ENCODE measurements around the gene FER.

Gene FER

DNA sequence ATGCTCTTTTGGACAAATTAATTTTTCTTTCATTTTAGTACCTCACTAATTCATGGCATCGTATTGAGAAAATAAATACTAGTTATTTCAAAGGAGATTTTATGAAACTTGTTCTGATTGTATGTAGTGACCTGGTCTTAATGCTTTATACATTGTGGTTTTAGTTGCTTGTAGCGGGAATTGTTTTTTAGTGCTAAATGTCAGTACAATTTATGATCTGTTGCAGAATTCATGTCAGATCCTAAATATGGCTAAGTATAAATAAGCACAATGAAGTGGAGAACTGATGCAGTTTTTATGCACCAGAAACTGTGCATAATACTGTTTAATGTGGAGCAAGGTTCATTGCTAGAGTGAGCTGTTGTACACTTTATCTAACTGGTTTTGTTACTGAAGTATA is 353.3 kb downstream of the FER start:
- no peak for DNase-seq (ENCODE audit: extremely low read depth in 1 of 2, low read depth in 1 of 2)

DNA sequence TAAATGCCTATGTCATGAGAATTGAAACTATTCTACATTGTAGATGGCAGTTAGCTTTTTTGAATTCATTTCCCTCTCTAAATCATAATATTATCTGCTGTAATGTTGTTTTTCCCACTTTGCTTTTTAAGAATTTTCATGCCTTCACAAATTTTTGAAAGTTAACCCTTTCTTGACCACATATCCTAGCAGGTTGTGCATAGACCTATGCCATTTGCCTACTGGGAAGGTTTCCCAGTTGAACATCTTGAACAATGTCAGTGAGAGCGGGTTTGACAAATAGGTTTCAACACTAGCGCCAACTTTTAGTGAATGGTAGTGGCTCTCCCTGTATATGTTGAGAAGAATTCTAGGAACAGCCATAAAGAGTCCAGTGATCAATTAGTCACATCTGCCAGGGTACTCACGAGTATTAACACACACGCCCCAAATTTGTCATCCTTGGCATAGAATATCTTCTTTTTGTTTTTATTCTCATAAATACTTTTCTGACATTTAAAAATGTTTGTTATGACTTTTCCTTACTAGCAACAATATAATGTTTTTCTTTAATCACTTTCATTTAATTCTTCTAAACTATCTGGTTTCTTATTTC is 354.5 kb downstream of the FER start:
- no peak for DNase-seq (ENCODE audit: extremely low read depth in 1 of 2, low read depth in 1 of 2)

DNA sequence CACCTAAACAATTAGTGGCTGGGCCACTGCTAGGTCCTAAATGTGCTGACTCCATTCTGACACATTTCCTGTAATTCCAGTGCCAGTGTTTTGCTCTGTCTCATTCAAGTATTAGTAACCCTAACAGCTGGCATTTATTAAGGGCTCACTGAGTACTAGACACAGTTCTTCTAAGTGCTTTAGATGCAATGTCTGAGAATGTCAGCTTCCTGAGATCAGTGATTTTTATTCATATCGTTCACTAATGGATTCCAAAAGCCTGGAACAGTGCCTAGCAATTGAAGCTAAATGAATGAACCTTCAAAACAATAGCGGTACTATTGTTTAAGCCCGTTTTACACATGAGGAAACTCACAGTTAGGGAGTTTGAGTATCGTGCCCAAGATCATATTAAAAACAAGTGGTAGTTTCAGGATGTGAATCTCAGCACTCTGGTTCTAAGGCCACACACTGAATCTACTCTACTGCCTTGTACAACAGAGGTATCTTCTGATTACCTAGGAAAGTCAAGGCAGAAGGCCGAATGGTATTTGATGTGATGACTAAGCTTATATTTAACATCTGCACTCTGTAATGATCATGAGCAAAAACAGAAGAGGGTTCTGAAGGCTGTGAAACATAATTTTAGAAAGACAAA is 358.1 kb downstream of the FER start:
- no peak for DNase-seq (ENCODE audit: extremely low read depth in 1 of 2, low read depth in 1 of 2)

DNA sequence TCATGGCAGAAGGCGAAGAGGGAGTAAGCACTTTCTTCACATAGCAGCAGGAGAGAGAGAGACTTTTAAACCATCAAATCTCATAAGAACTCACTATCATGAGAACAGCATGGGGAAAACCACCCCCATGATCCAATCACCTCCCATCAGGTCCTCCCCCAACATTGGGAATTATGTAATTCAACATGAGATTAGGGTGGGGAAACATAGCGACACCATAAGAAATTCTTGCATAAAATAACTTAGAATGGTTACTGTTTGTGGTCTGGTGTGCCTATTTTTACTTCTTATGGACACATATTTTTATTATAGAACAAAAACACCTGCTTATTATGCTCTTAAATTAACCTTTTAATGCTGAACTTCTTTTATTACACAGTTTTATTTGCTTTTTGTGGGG is 364.0 kb downstream of the FER start:
- DNase-seq (ENCODE audit: extremely low read depth in 1 of 2, low read depth in 1 of 2) = no peak

DNA sequence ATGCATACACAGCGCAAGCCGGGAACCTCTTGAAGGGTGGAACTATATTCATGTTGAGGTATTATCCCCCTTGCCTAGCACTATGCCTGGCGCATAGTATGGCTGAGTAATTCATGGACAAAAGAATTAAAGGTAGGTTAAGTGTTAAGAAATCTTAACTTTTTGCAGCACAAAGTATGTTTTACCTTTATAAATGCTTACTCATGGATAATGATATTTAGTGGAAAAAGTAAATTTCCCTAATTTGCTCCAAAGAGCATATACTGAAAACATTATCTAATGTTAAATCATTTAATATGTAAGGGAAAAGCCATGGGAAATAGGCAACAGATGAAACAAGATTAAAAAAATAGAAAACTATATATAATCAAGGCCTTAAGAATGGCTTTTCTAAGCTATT is 365.9 kb downstream of the FER start:
- DNase-seq (ENCODE audit: extremely low read depth in 1 of 2, low read depth in 1 of 2) = no peak

DNA sequence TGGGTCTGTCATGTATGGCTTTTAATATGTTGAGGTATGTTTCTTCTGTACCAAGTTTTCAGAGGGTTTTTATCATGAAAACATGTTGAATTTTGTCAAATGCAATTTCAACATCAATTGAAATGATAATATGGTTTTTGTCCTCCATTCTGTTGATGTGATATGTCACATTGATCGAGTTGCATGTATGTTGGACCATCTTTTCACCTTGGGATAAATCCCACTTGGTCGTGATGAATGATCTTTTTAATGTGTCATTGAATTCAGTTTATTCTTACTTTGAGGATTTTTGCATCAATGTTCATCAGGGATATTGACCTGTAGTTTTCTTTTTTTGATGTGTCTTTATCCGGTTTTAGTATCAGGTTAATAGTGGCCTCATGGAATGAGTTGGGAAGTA is 373.5 kb downstream of the FER start:
- DNase-seq (ENCODE audit: extremely low read depth in 1 of 2, low read depth in 1 of 2) = no peak

DNA sequence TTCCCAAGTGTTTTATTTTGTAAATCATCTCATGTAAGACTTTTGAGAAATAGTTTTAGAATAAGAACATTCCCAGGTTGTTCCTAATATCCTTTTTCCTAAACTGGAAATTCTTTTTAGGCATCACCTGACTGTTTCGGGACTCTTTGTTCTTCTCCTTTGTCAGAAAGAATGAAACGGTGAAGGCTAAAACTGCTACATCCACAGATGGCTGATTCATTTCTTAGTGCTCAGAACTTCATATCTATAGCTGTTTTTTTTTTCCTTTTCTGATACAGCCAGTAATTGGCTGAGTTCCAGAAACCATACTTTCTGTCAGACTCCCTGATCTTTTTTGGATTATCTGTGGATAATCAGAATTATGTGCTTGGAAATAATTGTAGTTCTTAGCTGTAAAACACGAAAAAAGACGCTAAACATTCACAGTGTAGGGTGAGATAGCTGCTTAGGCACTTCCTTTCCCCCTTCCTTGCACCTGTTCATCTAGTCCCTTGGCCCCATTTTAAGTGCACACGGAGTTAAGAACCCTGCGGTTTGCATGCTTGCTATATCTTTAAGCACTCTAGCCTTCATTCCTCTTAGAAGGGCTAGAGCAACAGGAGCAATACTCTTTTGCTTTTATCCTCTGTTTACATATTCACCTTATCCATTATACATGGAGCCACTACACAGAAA is 378.2 kb downstream of the FER start:
- no peak for DNase-seq (ENCODE audit: extremely low read depth in 1 of 2, low read depth in 1 of 2)

DNA sequence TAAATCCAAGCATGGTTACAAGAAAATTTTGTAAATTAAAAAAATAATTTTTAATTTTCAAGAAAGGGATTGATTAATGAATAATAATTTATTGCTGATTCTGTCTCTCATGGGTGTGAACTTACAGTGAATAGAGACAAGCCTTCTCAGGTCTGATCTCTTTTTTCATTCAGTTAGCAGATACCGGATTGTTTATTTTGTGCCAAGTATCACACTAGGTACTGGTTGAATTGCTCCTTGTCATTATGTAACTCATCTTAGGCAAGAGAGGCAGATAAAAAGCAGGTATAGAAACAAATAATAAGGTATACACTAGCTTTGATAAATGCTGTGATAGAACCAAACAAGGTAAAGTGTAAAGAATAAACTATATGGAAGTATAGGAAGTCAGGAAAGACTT is 378.8 kb downstream of the FER start:
- no peak for DNase-seq (ENCODE audit: extremely low read depth in 1 of 2, low read depth in 1 of 2)

DNA sequence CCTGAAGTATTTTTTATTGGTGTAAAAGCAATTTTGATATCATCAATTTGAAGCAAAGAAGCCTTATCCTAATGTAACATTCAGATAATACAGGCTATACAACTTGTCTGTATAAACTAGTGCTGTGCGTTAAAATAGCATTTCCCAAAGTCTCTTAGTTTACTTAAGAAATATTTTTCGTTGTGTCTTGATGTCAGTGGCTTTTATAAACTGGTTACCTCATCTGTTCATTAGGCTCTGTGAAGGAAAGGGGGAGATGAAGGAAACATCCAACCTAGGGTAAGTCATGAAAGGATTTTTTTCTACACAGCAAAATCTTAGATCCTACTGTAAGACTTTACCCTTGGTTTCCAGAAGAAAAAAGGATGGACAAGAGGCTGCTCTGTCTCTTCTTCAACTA is 389.2 kb downstream of the FER start:
- DNase-seq (ENCODE audit: extremely low read depth in 1 of 2, low read depth in 1 of 2) = no peak

DNA sequence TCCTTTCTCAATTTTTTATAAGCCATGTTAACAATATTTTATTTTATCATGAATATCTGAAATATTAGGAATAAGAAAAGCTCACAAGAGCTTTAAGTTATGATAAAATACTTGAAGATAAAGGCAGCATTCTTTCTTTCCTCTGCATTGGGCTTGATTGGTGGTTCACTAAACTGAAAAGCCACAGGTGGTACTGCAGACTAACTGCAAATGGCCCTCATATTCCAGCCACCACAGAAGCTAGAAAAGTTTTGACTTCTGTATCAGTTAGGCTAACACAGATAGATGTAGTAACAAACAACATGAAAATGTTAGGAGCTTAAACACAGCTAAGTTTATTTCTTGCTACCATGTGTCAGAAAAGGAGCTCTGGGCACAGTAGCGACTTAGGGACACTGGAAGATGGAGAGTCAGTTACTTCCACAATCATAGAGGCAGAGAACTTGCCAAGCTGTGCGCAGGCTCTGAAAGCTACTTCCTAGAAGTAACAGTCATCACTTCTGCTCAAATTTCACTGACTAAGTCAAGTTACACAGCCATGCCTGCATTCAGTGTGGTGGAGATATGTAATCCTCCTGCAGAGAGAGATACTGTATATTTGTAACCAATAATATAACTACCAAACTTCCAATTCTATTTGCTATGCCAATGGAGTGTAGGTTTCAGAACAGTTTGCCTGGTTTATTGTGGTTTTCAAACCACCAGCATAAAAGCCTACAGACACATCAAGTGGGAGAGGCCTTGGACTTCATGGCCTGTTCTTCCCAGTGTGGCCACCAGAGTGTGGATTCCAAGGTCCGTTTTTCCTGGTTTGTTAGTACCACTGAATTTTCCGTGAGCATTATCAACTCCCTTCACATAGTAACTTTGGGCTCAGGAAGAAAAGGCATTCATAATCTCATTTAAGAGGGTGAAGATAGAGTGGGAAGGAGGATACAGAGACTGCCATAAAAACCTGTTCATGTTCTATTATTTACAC is 393.8 kb downstream of the FER start:
- no peak for DNase-seq (ENCODE audit: extremely low read depth in 1 of 2, low read depth in 1 of 2)

DNA sequence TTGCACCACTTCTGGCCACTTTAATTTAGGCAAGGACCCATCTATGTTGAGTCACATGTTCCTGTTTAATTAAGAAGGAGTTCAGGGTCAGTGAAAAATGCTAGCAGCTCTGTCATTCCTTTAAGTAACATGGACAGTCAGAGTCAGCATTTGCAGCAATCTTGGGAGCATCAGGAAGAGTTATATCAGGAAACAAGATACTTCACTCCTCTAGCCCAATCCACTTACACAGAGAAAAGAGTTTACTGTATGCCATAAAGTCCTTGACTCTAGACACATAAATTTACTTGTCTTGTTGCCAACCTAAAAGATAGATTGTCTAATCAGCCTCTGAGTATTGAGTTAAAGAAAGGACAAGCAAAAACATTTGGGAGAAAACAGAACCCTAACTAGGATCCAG is 395.3 kb downstream of the FER start:
- DNase-seq (ENCODE audit: extremely low read depth in 1 of 2, low read depth in 1 of 2) = no peak

DNA sequence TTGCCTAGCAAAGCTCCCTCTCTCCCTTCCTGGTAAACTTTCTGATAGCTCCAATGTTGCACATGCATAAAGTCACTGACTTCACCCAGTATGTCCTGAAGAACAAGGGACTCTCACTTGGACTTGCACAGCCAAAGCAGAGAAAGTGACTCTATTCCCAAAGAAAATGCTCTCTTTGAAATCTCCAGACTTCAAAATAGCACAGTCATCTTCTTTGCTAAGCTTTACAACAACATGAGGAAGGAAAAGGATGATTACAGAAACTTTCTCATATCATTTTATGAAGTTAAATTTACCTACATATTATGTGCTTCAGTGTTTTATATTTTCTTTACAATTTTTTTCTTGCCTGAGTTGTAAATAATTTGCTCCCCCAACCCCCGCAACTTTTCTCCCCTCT is 397.4 kb downstream of the FER start:
- no peak for DNase-seq (ENCODE audit: extremely low read depth in 1 of 2, low read depth in 1 of 2)

DNA sequence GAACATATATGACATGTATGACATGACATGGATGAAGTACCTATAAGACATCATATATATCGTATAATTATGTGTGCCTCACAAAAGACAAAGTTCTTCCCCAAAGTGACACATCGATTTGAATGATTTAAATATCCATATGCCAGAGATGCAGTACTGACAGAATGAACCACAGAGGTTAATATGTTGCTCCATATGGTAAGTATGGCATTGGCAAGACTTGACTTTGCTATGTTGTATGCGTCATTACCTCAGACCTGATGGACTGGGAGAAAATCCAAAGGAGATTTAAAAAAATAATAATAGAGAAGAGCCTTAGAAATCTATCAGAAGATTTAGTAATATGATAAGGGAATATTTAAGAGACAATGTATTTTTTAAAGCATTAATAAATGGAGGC is 398.9 kb downstream of the FER start:
- DNase-seq (ENCODE audit: extremely low read depth in 1 of 2, low read depth in 1 of 2) = no peak

DNA sequence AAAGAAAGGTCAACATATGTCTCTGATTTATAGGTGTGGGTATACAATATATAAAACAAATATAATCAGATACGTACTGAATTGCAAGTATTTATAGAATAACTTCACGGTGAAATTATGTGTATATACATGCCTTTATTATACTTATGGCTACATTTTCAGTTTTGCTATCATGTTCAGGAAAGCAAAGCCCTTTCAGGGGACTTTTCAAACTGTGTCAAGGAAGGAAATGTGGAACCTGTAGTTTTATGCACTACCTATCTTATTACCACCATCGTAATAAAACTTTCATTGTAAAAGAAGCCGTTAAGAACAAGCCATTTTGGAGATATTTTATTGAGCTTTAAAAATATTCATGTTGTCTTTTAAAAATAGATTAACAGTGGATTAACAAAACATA is 404.9 kb downstream of the FER start:
- DNase-seq (ENCODE audit: extremely low read depth in 1 of 2, low read depth in 1 of 2) = no peak

DNA sequence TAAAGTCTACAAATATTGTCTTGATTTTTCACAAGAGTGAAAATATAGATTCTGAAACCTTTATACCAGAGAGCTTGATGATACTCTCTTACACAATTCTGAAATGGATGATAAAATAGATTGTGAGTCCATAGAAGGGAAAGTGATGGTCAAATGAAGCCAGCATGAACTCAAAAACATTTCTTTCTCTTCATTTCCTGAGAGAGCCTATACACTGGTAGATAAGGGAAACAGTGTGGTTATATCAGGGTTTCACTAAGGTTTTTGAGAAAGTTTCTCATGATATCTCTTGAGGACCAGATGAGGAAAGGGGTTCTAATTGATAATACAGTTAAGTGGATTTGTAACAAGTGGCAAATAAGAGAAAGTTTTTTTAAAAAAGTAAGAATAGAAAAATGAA is 407.9 kb downstream of the FER start:
- no peak for DNase-seq (ENCODE audit: extremely low read depth in 1 of 2, low read depth in 1 of 2)

DNA sequence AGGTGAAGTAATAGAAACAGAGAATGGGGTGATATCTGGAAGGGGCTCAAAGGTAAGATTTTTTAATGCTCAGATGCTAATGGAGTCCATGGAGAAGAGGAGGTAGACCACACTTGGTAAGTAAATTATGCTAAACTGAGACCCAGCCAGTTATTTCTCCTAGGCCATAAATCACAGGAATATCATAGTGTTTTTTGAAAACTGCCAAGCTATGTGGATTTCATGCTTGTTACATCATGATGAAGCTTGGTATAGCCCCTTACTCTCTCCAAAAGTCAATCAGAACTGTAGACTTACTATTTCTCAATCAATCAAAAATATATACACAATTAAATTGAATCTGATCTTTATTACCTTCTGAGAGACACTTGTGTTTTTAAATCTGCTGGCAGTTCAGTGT is 409.2 kb downstream of the FER start:
- no peak for DNase-seq (ENCODE audit: extremely low read depth in 1 of 2, low read depth in 1 of 2)

DNA sequence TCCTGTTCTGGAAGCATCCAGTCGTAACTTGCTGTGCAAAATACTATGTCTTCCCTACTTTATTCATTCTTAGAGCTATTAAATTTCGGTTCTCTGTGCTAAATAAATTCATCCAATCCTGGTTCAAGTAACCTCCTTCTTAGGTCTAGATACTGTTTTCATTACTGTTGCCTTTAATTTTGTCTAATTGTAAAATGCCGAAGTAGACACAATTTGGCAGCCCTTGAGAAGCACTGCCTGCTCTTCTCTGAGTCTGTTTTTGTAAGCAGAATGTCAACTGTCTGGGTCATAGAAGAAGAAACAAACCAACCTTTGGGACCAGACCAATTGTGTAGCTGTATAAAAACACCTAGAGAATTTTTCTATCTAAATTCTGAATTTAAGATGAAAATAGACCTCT is 412.8 kb downstream of the FER start:
- DNase-seq (ENCODE audit: extremely low read depth in 1 of 2, low read depth in 1 of 2) = no peak

DNA sequence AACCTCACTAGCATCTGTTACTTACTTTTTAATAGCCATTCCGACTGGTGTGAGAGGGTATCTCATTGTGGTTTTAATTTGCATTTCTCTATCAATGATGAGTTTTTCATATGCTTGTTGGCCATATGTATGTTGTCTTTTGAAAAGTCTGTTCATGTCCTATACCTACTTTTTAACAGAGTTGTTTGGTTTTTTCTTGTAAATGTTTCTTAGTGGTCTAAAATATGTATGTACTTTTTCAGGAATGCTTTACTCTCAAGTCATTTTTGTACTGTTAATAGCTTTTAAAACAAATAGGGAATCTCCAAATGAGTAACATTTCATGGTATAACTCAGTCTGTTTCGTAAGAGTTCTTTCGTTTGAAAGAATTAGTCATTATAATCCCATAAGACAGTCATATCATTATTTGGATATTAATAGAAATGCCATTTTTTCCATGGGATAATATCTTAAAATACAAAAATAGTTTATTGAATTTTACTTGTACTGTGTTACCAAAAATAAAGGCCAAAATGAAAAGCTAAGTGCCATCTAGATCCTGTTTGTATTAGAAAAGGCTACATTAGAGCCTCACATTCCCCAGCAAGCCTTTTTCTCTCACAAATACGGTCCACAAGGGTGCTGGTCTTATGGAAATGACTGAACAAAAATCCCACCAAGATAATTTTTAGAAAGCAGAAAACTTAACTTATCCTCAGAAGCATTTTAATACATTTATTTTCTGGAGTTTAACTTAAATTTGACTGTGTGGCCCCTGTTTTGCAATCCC is 414.4 kb downstream of the FER start:
- no peak for DNase-seq (ENCODE audit: extremely low read depth in 1 of 2, low read depth in 1 of 2)

DNA sequence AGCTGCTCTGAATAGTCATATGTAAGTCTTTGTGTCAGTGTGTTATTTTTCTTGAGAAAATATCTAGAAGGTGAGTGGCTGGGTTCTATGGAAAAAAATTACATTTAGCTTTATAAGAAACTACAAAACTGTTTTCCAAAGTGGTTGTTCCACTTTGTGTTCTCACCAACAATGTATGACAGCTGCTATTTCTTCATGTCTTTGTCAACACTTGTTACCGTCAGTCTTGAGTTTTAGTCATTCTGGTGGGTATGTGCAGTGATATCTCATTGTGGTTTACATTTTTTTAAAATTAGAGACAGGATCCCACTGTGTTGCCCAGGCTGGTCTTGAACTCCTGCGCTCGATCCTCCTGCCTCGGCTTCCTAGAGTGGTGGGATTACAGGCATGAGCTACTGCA is 415.6 kb downstream of the FER start:
- DNase-seq (ENCODE audit: extremely low read depth in 1 of 2, low read depth in 1 of 2) = no peak

DNA sequence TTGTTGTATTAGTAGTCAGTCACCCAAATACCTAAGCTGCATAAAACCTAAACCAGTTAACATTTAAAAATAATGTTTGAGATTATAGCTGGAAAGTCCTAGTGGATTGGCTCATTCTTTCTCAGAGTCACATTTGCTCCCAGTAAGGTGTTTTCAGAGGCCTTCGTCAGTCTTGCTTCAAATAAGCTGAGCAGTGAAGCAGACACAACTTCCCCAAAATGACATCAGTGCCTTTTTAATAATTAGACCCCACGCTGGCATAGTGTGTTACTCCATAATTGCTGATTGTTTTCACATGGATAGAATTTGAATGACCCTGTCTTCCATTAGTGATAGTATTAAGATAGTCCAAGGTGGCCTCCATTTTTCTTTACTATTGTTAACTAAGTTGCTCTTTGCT is 416.3 kb downstream of the FER start:
- DNase-seq (ENCODE audit: extremely low read depth in 1 of 2, low read depth in 1 of 2) = no peak

DNA sequence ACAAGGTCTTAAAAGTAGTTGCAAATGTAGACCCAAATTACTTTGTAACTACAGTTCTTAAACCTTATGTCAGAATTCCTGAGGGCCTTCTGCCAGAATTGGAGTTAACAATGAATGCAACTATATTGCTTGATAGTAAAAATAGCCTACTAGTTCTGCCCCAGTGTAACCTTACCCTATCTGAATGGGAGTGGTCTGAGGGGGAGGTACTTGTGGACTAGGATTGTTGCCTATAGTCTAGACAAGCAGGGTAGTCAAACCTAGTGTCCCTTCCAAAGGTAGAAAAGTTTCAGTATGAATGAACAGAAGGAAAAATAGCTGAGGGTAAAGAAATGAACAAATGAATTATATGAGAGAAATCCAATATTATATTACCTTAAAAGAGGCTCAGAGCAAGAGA is 419.9 kb downstream of the FER start:
- DNase-seq (ENCODE audit: extremely low read depth in 1 of 2, low read depth in 1 of 2) = no peak
